IPS DF 19.7 (cell line): Measurements from ENCODE around the gene KCNMA1.
"Not testable (repeated sequence)": the region's sequence is repeated elsewhere in the genome, so short reads cannot be mapped to it uniquely, and the experiment has no call there.

Experiments used
- DNase-seq: peaks from one replicate; pipeline ENCODE4 v3.0.0-alpha.2; 2013; ENCODE audit warnings: low read depth, low spot score

The KCNMA1 gene

GRCh38 chr10:77637532-77638320 lies at the start of gene KCNMA1:
TSS of gene KCNMA1 (minus strand) at chr10:77637808.
- DNase-seq: no peak

- no peak for DNase-seq
Measured at GRCh38 chr10:77686650-77687417, 49.2 kb upstream of the KCNMA1 start.

- no peak for DNase-seq
Measured at GRCh38 chr10:77686096-77686495, 48.5 kb upstream of the KCNMA1 start.

- no peak for DNase-seq
Measured at GRCh38 chr10:77685432-77685831, 47.8 kb upstream of the KCNMA1 start.

- not testable (repeated sequence) for DNase-seq
Measured at GRCh38 chr10:77683088-77683432, 45.5 kb upstream of the KCNMA1 start.

GRCh38 chr10:77682393-77683087 lies 44.9 kb upstream of the KCNMA1 start:
- no peak for DNase-seq

- no peak for DNase-seq
Measured at GRCh38 chr10:77681839-77682238, 44.2 kb upstream of the KCNMA1 start.

- DNase-seq: no peak
Measured at GRCh38 chr10:77680811-77681210, 43.2 kb upstream of the KCNMA1 start.

- no peak for DNase-seq
Measured at GRCh38 chr10:77680065-77680464, 42.5 kb upstream of the KCNMA1 start.

GRCh38 chr10:77679217-77679616 lies 41.6 kb upstream of the KCNMA1 start:
- no peak for DNase-seq

- DNase-seq: no peak
Measured at GRCh38 chr10:77678146-77678545, 40.5 kb upstream of the KCNMA1 start.

GRCh38 chr10:77675347-77675746 lies 37.7 kb upstream of the KCNMA1 start:
- DNase-seq: no peak

GRCh38 chr10:77673515-77674140 lies 36.0 kb upstream of the KCNMA1 start:
- no peak for DNase-seq

GRCh38 chr10:77673101-77673500 lies 35.5 kb upstream of the KCNMA1 start:
- no peak for DNase-seq

GRCh38 chr10:77671594-77672252 lies 34.1 kb upstream of the KCNMA1 start:
- no peak for DNase-seq

GRCh38 chr10:77670817-77671443 lies 33.3 kb upstream of the KCNMA1 start:
- no peak for DNase-seq

GRCh38 chr10:77669892-77670291 lies 32.3 kb upstream of the KCNMA1 start:
- no peak for DNase-seq

- DNase-seq: no peak
Measured at GRCh38 chr10:77667426-77668324, 30.1 kb upstream of the KCNMA1 start.

GRCh38 chr10:77666821-77667220 lies 29.2 kb upstream of the KCNMA1 start:
- DNase-seq: no peak

- DNase-seq: no peak
Measured at GRCh38 chr10:77664696-77665095, 27.1 kb upstream of the KCNMA1 start.
